Neural crest cell (in vitro differentiated cells): Measurements from ENCODE around the gene PAK6. TPM values are rescaled to one million over a fixed set of nuclear protein-coding genes. Genes with fewer than 3 reads are reported as not detected.
A peak's percentile ranks its signal among the peaks of the same experiment; 100 is the strongest.

Experiments used
- DNase-seq: peaks from one replicate; pipeline ENCODE4 v3.0.0; 2021; ENCODE audit warnings: low read depth, mixed read lengths, low spot score
- H3K27ac Mint-ChIP-seq: one replicate; pipeline ENCODE4 v1.8.0; 2021; ENCODE audit warnings: mild to moderate bottlenecking, mixed read lengths; ENCODE audit not compliant: unreplicated experiment
- H3K27me3 Mint-ChIP-seq: 2 replicates; pipeline ENCODE4 v1.8.0; 2021; ENCODE audit warnings: low read depth, mild to moderate bottlenecking, mixed read lengths
- H3K36me3 Mint-ChIP-seq: 2 replicates; pipeline ENCODE4 v1.8.0; 2021; ENCODE audit warnings: low read depth, mild to moderate bottlenecking, mixed read lengths
- H3K4me1 Mint-ChIP-seq: 2 replicates; pipeline ENCODE4 v1.8.0; 2021; ENCODE audit warnings: mixed read lengths
- H3K4me3 Mint-ChIP-seq: one replicate; pipeline ENCODE4 v1.8.0; 2021; ENCODE audit warnings: mild to moderate bottlenecking, mixed read lengths
- H3K9me3 Mint-ChIP-seq: 2 replicates; pipeline ENCODE4 v1.8.0; 2021; ENCODE audit warnings: mixed read lengths
- long read RNA-seq: library from polyadenylated mRNA; unstranded; transcript quantifications from one replicate; pipeline ENCODE4 v2.0.0, GENCODE V29; 2020
- total RNA-seq: library from RNA; stranded (reverse); gene quantifications from 2 replicates; pipeline ENCODE4 v1.2.1, GENCODE V29; 2021
- TF ChIP-seq, protein P1 (sequence below): fragments of 200-600 bp; sonication (generic); conservative IDR thresholded peaks from 2 replicates; pipeline ENCODE4 v1.5.0; 2021; ENCODE audit warnings: antibody characterized with exemption, mild to moderate bottlenecking

The PAK6 gene
- 0.28 and 0.93 TPM in 2 replicates for total RNA-seq
- long read RNA-seq: 0 reads

DNA sequence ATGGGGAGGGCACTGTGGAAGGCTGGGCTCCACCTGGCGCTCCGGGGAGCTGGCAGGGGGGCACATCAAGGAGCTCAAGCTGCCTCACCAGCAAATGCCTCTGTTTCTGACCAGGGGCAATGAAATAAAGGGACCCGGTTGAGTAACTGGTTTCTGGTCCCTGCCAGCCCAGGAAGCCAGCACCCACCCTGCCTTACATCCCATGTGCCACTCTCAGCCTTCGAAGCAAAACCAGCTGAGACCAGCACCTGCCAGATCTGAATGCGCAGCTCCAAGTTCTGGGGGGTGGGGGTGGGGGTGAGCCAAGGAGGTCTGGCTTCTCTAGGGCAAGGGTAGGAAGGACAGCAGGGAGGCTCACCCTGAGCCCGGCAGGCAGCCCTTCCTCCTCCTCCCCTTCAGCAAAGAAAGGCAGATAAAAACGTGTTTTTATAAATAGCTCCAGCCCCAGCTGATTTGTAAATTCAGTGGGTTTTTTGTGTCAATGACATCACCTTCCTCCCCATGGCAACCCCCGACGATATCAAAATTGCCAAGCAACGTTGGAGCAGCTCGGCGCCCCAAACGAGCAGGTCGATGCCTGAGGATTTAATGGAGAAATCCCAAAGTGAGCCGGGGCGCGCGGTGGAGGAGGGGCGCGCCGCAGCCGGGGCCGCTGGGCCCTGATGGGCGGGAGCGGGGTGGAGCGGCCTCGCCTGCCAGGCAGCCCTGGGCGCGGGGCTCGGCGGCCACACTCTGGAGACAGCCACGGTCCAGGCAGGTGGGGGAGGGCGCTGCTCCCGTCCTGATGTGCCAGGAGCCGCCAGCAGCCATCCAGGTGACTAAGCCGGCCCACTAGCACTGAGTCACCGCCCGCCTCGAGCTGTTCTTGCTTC is at the start of gene PAK6:
Gene PAK6, plus strand, starts transcription at position 532 of the 872 bp plus-strand sequence. CDS start 25,723 bp downstream, outside the sequence.
- peak; percentile 36 for DNase-seq
- TF ChIP-seq, protein P1, sequence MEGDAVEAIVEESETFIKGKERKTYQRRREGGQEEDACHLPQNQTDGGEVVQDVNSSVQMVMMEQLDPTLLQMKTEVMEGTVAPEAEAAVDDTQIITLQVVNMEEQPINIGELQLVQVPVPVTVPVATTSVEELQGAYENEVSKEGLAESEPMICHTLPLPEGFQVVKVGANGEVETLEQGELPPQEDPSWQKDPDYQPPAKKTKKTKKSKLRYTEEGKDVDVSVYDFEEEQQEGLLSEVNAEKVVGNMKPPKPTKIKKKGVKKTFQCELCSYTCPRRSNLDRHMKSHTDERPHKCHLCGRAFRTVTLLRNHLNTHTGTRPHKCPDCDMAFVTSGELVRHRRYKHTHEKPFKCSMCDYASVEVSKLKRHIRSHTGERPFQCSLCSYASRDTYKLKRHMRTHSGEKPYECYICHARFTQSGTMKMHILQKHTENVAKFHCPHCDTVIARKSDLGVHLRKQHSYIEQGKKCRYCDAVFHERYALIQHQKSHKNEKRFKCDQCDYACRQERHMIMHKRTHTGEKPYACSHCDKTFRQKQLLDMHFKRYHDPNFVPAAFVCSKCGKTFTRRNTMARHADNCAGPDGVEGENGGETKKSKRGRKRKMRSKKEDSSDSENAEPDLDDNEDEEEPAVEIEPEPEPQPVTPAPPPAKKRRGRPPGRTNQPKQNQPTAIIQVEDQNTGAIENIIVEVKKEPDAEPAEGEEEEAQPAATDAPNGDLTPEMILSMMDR: no peak
- no peaks in the 10 kb centered on the region for H3K36me3 Mint-ChIP-seq
- H3K27me3 Mint-ChIP-seq: peaks cover 20% of the 10 kb centered on the region
- no peaks in the 10 kb centered on the region for H3K9me3 Mint-ChIP-seq
- H3K4me1 Mint-ChIP-seq: peaks cover 13% of the 10 kb centered on the region
- H3K4me3 Mint-ChIP-seq: peak within 1 kb of the TSS; percentile 77
- no peak within 1 kb of the TSS for H3K27ac Mint-ChIP-seq

DNA sequence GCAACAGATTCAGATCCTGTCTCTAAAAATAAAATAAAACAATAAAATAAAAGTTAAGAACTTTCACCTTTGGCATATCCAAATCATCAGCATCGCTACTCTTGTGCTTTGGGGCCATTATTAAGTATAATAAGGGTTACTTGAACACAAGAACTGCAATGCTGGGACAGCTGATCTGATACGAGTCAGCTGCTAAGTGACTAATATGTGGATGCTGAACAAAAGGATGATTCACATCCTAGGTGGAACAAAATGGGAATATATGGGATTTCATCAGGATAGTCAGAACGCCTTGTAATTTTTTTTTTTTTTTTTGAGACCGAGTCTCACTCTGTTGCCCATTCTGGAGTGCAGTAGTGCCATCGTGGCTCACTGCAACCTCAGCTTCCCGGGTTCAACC is 48.3 kb upstream of the PAK6 start:
- DNase-seq: no peak
- no peaks in the 10 kb centered on the region for H3K9me3 Mint-ChIP-seq
- TF ChIP-seq, protein P1: no peak
- H3K27me3 Mint-ChIP-seq: no peaks in the 10 kb centered on the region
- no peaks in the 10 kb centered on the region for H3K4me1 Mint-ChIP-seq
- no peak overlapping the region for H3K27ac Mint-ChIP-seq
- peaks cover 30% of the 10 kb centered on the region for H3K36me3 Mint-ChIP-seq
- H3K4me3 Mint-ChIP-seq: no peak overlapping the region

DNA sequence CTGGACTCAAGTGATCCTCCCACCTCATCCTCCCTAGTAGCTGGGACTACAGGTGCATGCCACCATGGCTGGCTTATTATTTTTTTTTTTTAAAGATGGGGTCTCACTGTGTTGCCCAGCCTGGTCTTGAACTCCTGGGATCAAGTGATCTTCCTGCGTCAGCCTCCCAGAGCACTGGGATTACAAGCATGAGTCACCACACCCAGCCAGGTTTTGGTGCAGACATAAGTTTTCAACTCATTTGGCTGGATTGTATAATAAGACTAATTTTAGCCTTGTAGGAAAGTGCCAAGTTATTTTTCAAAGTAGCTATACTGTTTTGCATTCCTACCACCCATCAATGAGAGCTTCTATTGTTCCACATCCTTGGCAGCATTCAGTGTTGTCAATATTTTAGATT is 45.9 kb upstream of the PAK6 start:
- TF ChIP-seq, protein P1: no peak
- Mint-ChIP-seq H3K27ac (no peak overlapping the region), H3K4me1 (no peaks in the 10 kb centered on the region), H3K4me3 (no peak overlapping the region), H3K9me3 (no peaks in the 10 kb centered on the region), H3K36me3 (peaks cover 27% of the 10 kb centered on the region), H3K27me3 (no peaks in the 10 kb centered on the region)
- DNase-seq: no peak

DNA sequence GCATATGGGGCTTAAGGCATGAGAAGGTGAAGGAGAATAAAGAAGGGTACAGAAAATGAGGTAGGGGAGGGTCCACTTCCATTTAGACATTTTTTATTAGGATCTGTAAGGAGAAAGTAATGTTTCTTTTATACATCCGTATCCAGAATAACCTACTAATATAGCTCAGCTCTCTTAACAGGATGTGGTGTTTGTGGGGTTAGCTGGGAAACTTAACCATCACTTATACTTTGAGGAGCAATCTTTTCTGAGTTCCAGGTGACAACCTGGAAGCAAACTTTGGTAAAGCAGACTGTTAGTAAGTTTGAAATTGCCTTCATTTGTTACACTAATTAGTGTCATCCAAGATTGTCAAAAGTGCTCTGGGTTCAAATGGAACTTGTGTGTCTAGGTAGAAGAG is 41.4 kb upstream of the PAK6 start:
- Mint-ChIP-seq H3K36me3 (peaks cover 18% of the 10 kb centered on the region), H3K4me3 (no peak overlapping the region), H3K27ac (no peak overlapping the region), H3K27me3 (no peaks in the 10 kb centered on the region), H3K4me1 (no peaks in the 10 kb centered on the region), H3K9me3 (no peaks in the 10 kb centered on the region)
- no peak for DNase-seq
- TF ChIP-seq, protein P1: no peak

DNA sequence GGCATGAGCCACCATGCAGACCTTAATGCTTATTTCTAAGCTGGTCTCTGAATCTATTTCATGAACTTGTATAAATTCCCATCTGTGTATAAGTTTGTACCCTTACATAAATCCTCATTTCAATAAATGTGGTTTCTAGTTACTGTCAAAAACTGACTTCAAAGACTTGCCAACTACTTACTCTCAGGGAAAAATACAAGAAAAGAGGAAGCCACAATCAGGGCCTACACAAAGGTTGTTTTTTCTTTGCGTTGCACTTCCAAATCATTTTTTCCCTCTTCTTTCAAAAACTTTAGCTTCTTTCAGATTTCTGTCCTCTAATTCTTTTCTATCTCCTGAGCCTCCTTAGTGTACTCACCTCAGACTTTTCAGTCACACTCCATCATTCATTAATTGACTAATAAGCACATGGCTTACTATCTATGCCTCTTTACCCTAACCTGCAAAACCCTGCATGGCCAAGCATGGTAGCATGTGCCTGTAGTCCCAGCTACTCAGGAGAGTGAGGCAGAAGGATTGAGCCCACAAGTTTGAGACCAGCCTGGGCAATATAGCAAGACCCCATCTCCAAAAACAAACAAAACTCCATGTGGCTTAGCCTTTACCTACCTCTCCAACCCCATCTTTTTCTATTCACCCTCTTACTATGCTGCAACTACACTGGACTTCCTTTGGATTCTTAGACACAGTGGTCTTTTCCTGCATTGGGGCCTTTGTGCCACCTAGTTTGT is 40.3 kb upstream of the PAK6 start:
- TF ChIP-seq, protein P1: no peak
- no peaks in the 10 kb centered on the region for H3K27me3 Mint-ChIP-seq

More for the DNA sequence above, 40.3 kb upstream of the PAK6 start:
- no peaks in the 10 kb centered on the region for H3K9me3 Mint-ChIP-seq
- H3K27ac Mint-ChIP-seq: no peak overlapping the region
- no peaks in the 10 kb centered on the region for H3K4me1 Mint-ChIP-seq
- DNase-seq: no peak
- H3K4me3 Mint-ChIP-seq: no peak overlapping the region
- peaks cover 21% of the 10 kb centered on the region for H3K36me3 Mint-ChIP-seq
